GM10266 (cell line): ENCODE measurements around the gene STRN3.

Experiments used
- DNase-seq: peaks from one replicate; pipeline ENCODE4 v3.0.0; 2012; ENCODE audit errors: extremely low spot score
- TF ChIP-seq, protein P1 (sequence below): IDR thresholded peaks from 2 replicates; pipeline ENCODE4 v1.5.1; 2012; ENCODE audit warnings: mild to moderate bottlenecking, low read depth; ENCODE audit not compliant: control insufficient read depth, insufficient read depth; ENCODE audit errors: missing control alignments

The STRN3 gene

GRCh38 chr14:30874999-30875787 is 151.0 kb downstream of the STRN3 start:
- TF ChIP-seq, protein P1, sequence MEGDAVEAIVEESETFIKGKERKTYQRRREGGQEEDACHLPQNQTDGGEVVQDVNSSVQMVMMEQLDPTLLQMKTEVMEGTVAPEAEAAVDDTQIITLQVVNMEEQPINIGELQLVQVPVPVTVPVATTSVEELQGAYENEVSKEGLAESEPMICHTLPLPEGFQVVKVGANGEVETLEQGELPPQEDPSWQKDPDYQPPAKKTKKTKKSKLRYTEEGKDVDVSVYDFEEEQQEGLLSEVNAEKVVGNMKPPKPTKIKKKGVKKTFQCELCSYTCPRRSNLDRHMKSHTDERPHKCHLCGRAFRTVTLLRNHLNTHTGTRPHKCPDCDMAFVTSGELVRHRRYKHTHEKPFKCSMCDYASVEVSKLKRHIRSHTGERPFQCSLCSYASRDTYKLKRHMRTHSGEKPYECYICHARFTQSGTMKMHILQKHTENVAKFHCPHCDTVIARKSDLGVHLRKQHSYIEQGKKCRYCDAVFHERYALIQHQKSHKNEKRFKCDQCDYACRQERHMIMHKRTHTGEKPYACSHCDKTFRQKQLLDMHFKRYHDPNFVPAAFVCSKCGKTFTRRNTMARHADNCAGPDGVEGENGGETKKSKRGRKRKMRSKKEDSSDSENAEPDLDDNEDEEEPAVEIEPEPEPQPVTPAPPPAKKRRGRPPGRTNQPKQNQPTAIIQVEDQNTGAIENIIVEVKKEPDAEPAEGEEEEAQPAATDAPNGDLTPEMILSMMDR: no peak

DNA sequence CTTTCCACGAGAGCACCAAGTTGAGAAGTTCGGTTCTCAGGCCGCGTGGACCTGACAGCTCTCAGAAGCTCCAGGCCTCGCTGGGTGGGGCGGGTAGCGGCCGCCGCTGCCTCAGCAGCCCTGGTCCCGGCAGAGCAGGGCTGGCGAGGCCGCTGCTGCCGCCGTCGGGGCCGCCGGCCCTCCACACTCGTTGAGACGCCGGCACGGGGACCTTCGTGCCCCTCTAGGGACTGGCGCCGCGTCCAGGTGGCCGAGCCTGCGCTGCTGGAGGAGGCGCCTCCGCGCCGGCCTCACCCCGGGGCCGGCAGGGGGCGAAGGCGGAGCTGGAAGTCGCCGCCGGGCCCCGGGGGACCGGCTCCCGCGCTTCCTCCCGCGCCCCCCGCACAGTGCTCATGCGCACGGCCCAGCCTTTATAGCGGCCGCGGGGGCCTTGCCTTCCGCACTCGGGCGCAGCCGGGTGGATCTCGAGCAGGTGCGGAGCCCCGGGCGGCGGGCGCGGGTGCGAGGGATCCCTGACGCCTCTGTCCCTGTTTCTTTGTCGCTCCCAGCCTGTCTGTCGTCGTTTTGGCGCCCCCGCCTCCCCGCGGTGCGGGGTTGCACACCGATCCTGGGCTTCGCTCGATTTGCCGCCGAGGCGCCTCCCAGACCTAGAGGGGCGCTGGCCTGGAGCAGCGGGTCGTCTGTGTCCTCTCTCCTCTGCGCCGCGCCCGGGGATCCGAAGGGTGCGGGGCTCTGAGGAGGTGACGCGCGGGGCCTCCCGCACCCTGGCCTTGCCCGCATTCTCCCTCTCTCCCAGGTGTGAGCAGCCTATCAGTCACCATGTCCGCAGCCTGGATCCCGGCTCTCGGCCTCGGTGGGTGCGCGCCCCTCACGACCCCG is 151.8 kb downstream of the STRN3 start, which contains the start of gene COCH:
COCH (plus strand) TSS at position 440 of the 879 bp plus-strand sequence; CDS start at position 820, 380 bp downstream.
- DNase-seq: peak; percentile 86
- TF ChIP-seq, protein P1: peak; percentile 62

More at GRCh38 chr14:30874999-30875787, 151.0 kb downstream of the STRN3 start:
- DNase-seq: peak; percentile 35

DNA sequence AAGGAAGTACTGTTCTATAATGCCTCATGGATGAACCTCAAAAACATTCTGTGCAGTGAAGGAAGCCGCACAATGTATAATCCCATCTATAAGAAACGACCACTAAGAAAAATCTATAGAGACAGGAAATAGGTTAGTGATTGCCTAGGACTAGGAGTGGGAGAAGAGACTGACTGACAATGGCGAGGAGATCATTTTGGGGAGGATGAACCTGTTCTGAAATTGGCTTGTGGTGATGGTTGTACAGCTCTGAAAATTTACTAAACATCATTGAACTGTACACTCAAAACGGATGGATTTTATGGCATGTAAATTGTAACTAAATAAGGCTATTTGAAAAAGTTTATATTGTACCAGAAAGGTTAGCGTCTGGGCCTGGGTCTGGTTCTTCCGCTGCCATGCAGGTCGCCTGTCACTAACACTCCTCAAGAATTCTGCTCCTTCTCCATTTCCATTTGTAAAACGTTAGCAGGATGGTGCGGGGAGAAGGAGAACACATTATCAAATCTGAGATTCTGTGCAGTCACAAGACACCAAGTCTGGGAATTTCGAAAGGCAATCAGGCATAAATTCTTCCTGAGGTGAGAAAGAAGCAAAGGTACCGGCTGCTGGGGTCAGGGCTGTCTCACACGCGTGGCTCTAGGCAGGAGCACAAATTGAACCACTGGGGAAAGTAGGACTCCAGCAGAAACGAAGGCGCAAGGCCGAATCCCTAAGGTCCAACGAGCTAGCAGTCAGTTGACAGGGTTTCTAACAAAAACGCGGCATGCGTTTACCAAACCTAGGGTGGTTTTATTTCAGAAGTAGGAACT is 152.7 kb downstream of the STRN3 start:
- DNase-seq: no peak
- TF ChIP-seq, protein P1: no peak

- no peak for DNase-seq
- TF ChIP-seq, protein P1: no peak
These were observed 153.6 kb downstream of the STRN3 start for GRCh38 chr14:30872602-30873001.

DNA sequence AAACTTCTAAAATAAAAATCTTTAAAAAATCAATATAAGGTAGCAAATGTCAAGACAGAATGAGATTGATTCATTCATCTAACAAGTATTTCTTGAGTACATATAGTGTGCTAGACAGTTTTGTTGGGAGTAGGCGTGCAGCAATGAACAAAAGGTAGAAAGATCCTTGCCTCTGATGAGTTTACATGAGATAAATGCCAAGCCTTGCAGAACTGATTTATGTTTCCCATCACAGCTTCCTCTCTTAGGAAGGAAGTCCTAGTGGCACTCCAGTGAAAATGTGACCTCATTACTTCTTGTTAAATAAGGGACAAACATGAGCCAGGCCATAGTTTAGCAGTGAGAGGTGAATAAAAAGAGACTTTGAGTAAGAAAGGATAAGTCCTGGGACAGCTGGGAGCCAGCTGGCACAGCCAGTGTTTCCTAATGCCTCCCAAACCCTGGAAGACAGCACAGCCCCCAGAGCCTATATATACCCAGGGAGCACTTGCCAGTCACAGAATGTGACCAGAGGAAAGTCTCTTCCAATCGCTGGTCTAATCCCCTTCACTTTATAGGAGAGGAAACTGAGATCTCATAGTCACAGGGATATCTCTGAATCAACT is 156.5 kb downstream of the STRN3 start:
- TF ChIP-seq, protein P1: no peak
- DNase-seq: no peak

DNA sequence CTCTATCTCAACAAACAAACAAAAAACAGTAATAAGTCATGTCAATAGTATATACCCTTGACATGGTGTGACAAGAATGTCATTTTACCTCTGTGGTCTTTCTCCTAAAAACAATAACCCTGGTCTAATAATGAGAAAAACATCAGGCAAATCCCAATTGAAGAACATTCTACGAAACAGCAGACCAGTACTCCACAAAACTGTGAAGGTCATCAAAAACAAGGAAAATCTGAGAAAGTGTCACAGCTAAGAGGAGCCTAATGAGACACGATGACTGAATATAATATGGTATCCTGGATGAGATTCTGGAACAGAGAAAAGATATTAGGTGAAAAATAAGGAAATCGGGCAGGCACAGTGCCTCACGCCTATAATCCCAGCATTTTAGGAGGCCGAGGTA is 157.4 kb downstream of the STRN3 start:
- DNase-seq: no peak
- TF ChIP-seq, protein P1: no peak
